ENCODE data around the gene OPRM1. TPM values are rescaled to one million over a fixed set of nuclear protein-coding genes. Genes with fewer than 3 reads are reported as not detected.

OPRM1 gene
- total RNA-seq, 4 donors from 2014 or later = not detected

DNA sequence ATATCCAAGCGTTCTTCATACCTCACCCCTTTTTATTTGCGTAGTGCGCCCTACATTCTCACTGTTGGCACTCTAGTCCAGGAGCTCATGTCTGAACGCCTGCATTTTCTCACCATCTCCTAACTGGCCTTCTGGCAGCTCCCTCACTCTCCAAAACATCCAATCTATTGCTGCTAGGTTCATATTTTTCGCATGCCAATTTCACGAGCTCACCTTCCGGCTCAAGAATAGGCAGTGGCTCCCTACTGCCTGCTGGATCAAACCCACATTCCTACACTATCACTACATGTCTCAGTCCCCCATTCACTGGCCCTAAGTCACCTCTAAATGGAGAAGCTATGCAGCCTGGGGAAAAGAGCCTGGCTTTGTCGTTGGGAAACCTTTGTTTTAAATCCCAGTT is 202.5 kb downstream of the OPRM1 start:
- TF ChIP-seq, protein P1, sequence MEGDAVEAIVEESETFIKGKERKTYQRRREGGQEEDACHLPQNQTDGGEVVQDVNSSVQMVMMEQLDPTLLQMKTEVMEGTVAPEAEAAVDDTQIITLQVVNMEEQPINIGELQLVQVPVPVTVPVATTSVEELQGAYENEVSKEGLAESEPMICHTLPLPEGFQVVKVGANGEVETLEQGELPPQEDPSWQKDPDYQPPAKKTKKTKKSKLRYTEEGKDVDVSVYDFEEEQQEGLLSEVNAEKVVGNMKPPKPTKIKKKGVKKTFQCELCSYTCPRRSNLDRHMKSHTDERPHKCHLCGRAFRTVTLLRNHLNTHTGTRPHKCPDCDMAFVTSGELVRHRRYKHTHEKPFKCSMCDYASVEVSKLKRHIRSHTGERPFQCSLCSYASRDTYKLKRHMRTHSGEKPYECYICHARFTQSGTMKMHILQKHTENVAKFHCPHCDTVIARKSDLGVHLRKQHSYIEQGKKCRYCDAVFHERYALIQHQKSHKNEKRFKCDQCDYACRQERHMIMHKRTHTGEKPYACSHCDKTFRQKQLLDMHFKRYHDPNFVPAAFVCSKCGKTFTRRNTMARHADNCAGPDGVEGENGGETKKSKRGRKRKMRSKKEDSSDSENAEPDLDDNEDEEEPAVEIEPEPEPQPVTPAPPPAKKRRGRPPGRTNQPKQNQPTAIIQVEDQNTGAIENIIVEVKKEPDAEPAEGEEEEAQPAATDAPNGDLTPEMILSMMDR (IDR thresholded peaks at IDR 0.05) = no peak
- ATAC-seq (ENCODE audit: low FRiP score) (no peak), DNase-seq (ENCODE audit: low spot score) (no peak)

DNA sequence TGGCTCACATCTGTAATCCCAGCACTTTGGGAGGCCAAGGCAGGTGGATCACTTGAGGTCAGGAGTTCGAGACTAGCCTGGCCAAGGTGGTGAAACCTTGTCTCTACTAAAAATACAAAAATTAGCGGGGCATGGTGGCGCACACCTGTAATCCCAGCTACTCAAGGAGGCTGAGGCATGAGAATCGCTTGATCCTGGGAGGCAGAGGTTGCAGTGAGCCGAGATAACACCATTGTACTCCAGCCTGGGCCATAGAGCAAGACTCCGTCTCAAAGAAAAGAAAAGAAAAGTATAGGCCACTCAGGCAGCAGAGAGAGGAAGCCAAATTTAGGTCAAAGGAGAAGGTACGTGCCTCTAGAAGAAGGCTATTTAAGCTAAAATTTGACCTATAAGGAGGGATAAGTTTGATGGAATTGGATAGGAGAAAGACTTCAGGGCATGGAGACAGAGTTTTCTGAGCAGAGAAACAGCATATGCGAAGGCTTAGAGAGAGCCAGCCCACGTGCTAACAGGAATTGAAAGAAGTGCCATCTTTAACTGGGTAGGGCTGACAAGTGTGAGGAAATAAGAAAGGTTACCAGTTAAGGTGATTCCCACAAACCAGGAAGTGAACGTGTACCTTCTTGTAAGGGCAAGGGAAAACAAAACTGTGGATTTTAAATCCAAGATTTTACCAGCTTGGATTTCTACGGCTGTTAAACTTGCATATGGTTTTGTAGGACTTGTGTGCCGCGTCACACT is 203.7 kb downstream of the OPRM1 start:
- DNase-seq (ENCODE audit: low spot score) (no peak), ATAC-seq (ENCODE audit: low FRiP score) (no peak)
- TF ChIP-seq, protein P1 (IDR thresholded peaks at IDR 0.05) = no peak

DNA sequence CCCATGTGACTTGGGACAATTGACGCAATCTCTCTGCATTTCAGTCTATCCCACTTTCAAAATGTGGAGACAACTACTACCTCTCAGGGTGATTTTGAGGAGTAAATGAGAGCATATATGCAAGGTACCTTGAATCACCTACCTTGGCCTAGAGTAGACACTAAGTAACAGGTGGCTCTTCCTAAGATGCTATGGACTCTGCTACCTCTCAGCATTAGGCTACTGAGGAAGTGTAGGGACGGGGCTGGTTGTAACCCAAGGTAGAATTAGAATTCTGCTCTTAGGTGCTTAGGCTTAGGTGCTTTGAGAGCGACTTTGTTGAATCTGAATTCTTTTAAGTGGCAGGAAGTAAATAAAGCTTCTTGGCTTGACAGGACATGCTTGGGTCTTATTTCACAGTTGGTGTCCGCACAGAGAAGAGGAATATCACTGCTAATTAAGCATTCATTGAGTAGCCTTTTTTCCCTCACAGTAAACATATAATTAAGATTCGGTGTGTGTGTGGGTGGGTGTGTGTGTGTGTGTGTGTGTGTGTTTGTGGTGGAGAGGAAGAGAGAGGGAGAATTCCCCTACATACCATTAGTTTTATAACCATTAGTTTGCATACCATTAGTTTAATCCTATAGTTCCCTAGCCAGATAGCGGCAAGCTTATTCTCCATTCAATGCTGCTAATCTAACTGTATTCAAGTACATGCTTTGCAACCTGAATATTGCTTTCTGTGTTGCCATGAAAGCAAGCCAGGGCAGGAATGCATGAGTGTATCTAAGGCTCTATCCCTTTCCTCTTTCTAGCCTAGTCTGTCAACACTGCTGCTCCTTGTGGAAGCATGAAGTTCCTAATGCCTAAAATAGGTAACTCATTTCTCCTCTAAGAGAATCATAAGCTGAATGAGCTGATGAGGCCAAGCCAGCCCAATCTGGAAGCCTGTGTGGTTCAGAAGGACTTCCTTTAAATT is 205.0 kb downstream of the OPRM1 start:
- TF ChIP-seq, protein P1 (IDR thresholded peaks at IDR 0.05) = no peak
- DNase-seq (ENCODE audit: low spot score) (no peak), ATAC-seq (ENCODE audit: low FRiP score) (no peak)

DNA sequence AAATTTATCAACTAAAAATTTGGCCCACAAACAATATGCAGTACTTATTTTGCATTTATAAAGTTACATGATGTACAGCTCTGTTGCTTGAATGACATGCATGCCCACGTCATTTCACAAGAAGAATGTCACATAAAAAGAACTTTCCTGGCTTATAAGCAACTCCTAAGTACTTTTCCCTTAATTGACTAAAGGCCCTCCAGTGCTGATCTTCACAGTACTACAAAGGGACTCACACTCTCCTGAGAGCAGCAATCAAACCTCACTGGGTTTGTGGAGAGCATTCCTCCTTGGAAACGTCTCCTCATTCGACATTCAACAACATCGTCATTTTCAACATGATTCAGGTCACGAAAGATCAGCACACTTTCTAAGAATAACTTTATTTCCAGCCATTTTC is 206.5 kb downstream of the OPRM1 start:
- TF ChIP-seq, protein P1 (IDR thresholded peaks at IDR 0.05) = no peak
- DNase-seq (ENCODE audit: low spot score) (no peak), ATAC-seq (ENCODE audit: low FRiP score) (no peak)

DNA sequence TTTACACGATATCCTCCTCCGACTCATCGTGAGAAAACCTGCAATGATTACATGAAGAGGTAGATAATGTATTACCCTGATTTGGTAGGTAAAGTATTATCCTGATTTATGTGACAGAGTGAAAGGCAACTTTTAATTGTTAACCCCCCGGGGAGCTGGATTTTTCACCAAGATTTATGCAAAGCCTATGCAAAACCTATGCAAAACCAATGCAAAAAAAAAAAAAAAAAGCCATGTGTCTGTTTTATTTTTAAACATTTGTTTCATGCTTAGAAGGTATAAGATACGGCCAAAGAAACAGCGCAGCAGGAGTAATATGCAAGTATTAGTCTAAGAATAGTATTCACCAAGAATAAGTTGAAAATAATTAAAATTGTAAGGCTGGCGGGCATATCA is 207.7 kb downstream of the OPRM1 start:
- ATAC-seq (ENCODE audit: low FRiP score) (no peak), DNase-seq (ENCODE audit: low spot score) (no peak)
- TF ChIP-seq, protein P1 (IDR thresholded peaks at IDR 0.05) = no peak

DNA sequence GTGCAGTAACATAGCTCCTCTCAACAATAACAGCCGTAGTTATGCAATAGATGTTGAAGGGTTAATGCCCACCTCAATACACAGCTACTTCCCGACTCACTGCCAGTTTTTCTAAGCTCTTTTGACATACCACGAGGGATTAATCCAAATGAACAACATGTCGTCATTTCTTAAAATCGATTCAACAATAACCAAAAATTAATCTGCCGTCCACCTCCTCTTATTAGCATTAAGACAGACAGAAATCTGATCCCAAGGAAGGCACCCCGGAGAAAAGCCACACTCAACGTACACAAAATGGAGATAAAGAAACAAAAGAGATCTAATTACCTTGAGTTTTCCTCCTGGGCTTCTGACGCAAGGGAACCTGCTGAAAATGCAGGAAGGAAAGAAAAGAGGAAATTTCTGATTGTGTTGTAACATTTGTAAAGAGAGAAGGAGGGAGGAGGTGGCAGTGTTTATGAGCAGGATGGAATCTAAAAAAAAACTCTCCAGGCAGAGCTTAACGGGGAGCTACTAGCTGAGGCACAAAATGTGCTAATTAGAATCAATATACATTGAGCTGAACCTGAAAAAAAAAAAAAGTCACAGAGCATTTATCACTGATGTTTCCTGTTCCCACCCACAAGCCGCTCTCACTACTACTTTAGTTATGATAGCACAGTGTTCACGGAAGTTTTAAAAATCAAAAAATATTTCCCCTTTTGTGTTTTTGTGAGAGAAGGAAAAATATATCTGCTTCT is 208.2 kb downstream of the OPRM1 start:
- no peak for ATAC-seq (ENCODE audit: low FRiP score)
- TF ChIP-seq, protein P1 (IDR thresholded peaks at IDR 0.05) = no peak
- no peak for DNase-seq (ENCODE audit: low spot score)
